ENCODE measurements around the gene GSN. TPM values are rescaled to one million over a fixed set of nuclear protein-coding genes. Genes with fewer than 3 reads are reported as not detected.
A peak's percentile ranks its signal among the peaks of the same experiment; 100 is the strongest.

Gene GSN
- total RNA-seq, 1 donor from 2014 or later = 249 TPM

DNA sequence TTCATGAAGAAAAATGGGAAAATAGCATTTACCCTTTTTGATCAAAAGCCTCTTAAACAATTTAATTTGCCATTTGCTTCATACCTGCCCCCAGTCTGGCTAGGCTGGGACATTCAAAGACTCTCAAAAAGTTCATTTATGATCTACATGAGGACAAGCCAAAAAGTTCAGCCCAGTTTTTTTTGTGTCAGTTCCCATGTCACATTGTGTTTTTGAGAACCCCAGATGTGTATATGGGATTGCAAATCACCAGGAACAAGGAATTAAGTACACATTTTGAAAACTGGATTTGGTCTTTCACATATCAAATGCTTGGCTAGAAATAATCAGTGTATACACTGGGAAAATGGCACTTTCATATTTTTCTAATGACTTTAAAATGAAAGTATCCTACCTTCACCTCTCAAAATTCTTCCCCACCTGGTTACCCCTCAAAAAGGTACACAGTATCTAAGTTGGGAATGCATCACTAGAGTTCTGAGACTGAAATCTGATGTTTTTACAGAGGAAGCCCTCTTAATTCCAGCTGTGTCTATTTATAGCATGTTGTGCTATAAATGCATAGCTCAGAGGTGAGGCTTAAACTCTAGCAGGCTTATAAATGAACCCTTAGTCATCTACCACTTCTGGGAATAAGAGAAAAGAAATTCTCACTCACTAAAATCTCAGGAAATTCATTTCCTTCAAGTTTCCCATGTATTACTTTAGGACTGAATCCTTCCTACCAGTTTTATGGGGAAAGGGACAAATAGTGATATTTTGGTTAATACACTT lies 92.8 kb downstream of the GSN start:
- Mint-ChIP-seq H3K4me1 (ENCODE audit: unreplicated experiment) (peaks cover 52% of the 10 kb centered on the region), H3K27ac (ENCODE audit: unreplicated experiment) (peak overlapping the region; percentile 66), H3K4me3 (ENCODE audit: unreplicated experiment) (no peak overlapping the region), H3K27me3 (ENCODE audit: unreplicated experiment) (no peaks in the 10 kb centered on the region), H3K9me3 (ENCODE audit: unreplicated experiment) (no peaks in the 10 kb centered on the region), H3K36me3 (ENCODE audit: unreplicated experiment) (no peaks in the 10 kb centered on the region)
- DNase-seq (ENCODE audit: extremely low spot score, unreplicated experiment) = no peak
- TF ChIP-seq, protein P1, sequence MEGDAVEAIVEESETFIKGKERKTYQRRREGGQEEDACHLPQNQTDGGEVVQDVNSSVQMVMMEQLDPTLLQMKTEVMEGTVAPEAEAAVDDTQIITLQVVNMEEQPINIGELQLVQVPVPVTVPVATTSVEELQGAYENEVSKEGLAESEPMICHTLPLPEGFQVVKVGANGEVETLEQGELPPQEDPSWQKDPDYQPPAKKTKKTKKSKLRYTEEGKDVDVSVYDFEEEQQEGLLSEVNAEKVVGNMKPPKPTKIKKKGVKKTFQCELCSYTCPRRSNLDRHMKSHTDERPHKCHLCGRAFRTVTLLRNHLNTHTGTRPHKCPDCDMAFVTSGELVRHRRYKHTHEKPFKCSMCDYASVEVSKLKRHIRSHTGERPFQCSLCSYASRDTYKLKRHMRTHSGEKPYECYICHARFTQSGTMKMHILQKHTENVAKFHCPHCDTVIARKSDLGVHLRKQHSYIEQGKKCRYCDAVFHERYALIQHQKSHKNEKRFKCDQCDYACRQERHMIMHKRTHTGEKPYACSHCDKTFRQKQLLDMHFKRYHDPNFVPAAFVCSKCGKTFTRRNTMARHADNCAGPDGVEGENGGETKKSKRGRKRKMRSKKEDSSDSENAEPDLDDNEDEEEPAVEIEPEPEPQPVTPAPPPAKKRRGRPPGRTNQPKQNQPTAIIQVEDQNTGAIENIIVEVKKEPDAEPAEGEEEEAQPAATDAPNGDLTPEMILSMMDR (IDR thresholded peaks at IDR 0.05) = no peak

DNA sequence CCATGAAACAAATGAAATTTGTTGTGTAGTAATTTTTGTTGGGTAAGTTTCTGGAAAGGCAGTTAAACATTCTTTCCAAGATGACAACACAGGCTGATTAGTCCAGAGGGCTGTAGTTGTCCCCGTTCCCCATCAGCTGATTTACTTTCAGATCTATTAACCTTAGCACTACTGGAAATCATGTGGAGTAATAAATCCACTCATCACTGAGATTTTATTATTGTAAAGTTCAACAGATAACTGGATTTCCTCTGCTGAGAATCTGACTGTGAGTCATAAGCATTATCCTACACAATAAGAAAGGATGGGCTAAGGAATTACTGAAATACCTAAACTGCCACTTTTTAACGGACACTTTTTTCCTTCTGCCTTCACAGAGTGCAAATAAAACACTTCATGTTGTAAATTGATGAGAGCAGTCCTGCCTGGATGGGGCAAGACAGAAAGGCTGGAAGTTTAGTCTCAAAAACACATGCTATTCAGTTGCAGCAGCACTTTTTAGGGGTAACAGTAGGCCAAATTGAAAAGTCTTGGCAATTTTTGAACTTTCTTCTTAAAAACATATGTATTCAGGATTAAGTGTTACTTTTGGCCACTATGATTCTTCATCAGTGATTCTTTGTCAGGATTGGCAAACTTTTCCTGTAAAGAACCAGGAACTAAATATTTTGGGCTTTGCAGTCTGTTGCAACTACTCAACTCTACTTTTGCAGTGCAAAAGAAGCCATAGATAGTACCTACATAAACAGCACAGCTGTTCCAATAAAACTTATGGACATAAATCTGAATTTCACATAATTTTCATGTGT lies 95.1 kb downstream of the GSN start:
- no peak for DNase-seq (ENCODE audit: extremely low spot score, unreplicated experiment)
- Mint-ChIP-seq H3K27ac (ENCODE audit: unreplicated experiment) (peak overlapping the region; percentile 83), H3K36me3 (ENCODE audit: unreplicated experiment) (no peaks in the 10 kb centered on the region), H3K4me3 (ENCODE audit: unreplicated experiment) (no peak overlapping the region), H3K9me3 (ENCODE audit: unreplicated experiment) (no peaks in the 10 kb centered on the region), H3K27me3 (ENCODE audit: unreplicated experiment) (no peaks in the 10 kb centered on the region), H3K4me1 (ENCODE audit: unreplicated experiment) (peaks cover 61% of the 10 kb centered on the region)
- TF ChIP-seq, protein P1 (IDR thresholded peaks at IDR 0.05) = no peak

DNA sequence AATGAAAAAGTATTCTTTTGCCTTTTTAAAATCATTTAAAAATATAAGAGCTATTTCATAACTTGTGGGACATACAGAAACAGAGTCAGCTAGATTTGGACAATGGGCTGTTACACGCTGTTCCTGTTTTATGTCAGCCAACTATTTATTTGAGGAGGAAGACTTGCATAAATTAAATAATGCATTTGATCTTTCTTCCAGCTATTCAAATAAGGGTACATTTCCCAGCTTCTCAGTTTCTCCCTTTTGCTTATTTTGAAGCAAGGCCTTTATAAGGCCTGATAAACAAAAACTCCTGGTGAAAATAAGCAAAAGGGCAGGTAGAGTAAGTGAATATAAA lies 95.6 kb downstream of the GSN start:
- Mint-ChIP-seq H3K27me3 (ENCODE audit: unreplicated experiment) (no peaks in the 10 kb centered on the region), H3K27ac (ENCODE audit: unreplicated experiment) (peak overlapping the region; percentile 58), H3K36me3 (ENCODE audit: unreplicated experiment) (no peaks in the 10 kb centered on the region), H3K4me1 (ENCODE audit: unreplicated experiment) (peaks cover 66% of the 10 kb centered on the region), H3K4me3 (ENCODE audit: unreplicated experiment) (no peak overlapping the region), H3K9me3 (ENCODE audit: unreplicated experiment) (no peaks in the 10 kb centered on the region)
- TF ChIP-seq, protein P1 (IDR thresholded peaks at IDR 0.05) = no peak
- DNase-seq (ENCODE audit: extremely low spot score, unreplicated experiment) = no peak

DNA sequence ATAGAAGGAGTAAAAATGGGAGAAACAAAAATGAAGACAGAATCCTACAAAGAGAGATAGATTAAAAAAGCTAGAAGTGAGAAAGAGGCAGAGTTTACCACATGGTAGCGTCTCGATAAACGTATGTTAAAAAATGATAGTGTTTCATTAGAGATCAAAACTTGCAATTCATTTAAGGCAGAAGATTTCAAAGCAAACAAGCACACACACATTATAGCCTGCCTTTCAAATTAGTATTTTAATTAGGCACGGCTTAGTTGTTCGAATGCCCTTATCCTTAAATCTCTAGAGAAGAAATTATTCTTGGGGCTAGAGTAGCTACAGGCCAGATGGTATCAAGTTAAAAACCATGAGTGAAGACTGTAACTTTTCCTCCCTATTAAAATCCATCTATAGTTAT lies 96.1 kb downstream of the GSN start:
- Mint-ChIP-seq H3K4me1 (ENCODE audit: unreplicated experiment) (peaks cover 71% of the 10 kb centered on the region), H3K27me3 (ENCODE audit: unreplicated experiment) (no peaks in the 10 kb centered on the region), H3K27ac (ENCODE audit: unreplicated experiment) (peak overlapping the region; percentile 58)

More for the DNA sequence above, 96.1 kb downstream of the GSN start:
- Mint-ChIP-seq H3K4me3 (ENCODE audit: unreplicated experiment) (no peak overlapping the region), H3K36me3 (ENCODE audit: unreplicated experiment) (no peaks in the 10 kb centered on the region), H3K9me3 (ENCODE audit: unreplicated experiment) (no peaks in the 10 kb centered on the region)
- TF ChIP-seq, protein P1 (IDR thresholded peaks at IDR 0.05) = no peak
- no peak for DNase-seq (ENCODE audit: extremely low spot score, unreplicated experiment)

Measured in osteocyte (in vitro differentiated cells).